Endodermal cell (in vitro differentiated cells): ENCODE measurements around the gene CLIP2. TPM values are rescaled to one million over a fixed set of nuclear protein-coding genes. Genes with fewer than 3 reads are reported as not detected.
"Not testable (repeated sequence)": the region's sequence is repeated elsewhere in the genome, so short reads cannot be mapped to it uniquely, and the experiment has no call there.

Experiments
- DNase-seq: peaks from one replicate; pipeline ENCODE4 v3.0.0-alpha.2; 2017
- H3K27ac ChIP-seq: 2 replicates; pipeline ENCODE4 v1.5.1; 2013; ENCODE audit warnings: mild to moderate bottlenecking, low read depth, low read length, moderate library complexity
- H3K27me3 ChIP-seq: 2 replicates; pipeline ENCODE4 v1.6.1; 2013; ENCODE audit warnings: mild to moderate bottlenecking, low read length, moderate library complexity; ENCODE audit not compliant: insufficient read depth, control insufficient read depth, poor library complexity, severe bottlenecking
- H3K36me3 ChIP-seq: 2 replicates; pipeline ENCODE4 v1.7.0; 2013; ENCODE audit warnings: mild to moderate bottlenecking, low read length, moderate library complexity; ENCODE audit not compliant: control insufficient read depth, insufficient read depth
- H3K4me1 ChIP-seq: one replicate; pipeline ENCODE4 v1.7.0; 2013; ENCODE audit warnings: low read length; ENCODE audit not compliant: control insufficient read depth, insufficient read depth
- H3K4me3 ChIP-seq: 2 replicates; pipeline ENCODE4 v1.5.1; 2013; ENCODE audit warnings: mild to moderate bottlenecking, low read length, moderate library complexity
- H3K9ac ChIP-seq: 2 replicates; pipeline ENCODE4 v1.6.1; 2013; ENCODE audit warnings: mild to moderate bottlenecking, low read length, moderate library complexity; ENCODE audit not compliant: poor library complexity, severe bottlenecking; ENCODE audit errors: extremely low read depth
- H3K9me3 ChIP-seq: 2 replicates; pipeline ENCODE4 v1.6.1; 2013; ENCODE audit warnings: mild to moderate bottlenecking, low read length, moderate library complexity; ENCODE audit not compliant: control insufficient read depth
- H3K27ac Mint-ChIP-seq: 2 replicates; pipeline ENCODE4 v1.8.0; 2020; ENCODE audit warnings: mixed read lengths
- H3K27me3 Mint-ChIP-seq: 2 replicates; pipeline ENCODE4 v1.8.0; 2021; ENCODE audit warnings: mild to moderate bottlenecking, mixed read lengths; ENCODE audit not compliant: insufficient read depth
- H3K36me3 Mint-ChIP-seq: 2 replicates; pipeline ENCODE4 v1.8.0; 2020; ENCODE audit warnings: low read depth, mixed read lengths
- H3K4me1 Mint-ChIP-seq: 2 replicates; pipeline ENCODE4 v1.8.0; 2020; ENCODE audit warnings: mixed read lengths
- H3K4me3 Mint-ChIP-seq: 2 replicates; pipeline ENCODE4 v1.8.0; 2020; ENCODE audit warnings: mild to moderate bottlenecking, moderate library complexity, mixed read lengths
- H3K9me3 Mint-ChIP-seq: 2 replicates; pipeline ENCODE4 v1.8.0; 2020; ENCODE audit warnings: mild to moderate bottlenecking, mixed read lengths
- CTCF ChIP-seq: fragments of 200-600 bp; sonication (generic); conservative IDR thresholded peaks from 2 replicates; pipeline ENCODE4 v1.5.0; 2021; ENCODE audit warnings: antibody characterized with exemption, mild to moderate bottlenecking
- WGBS, 2 experiments: methylation state at CpG; one replicate each; pipeline versions ENCODE4 v1.1.5 to v1.1.7; 2013; ENCODE audit warnings: missing lambda C conversion rate in 2 of 2, mixed read lengths in 1 of 2; ENCODE audit not compliant: insufficient coverage in 1 of 2, insufficient read length in 1 of 2; 5-methylcytosine and 5-hydroxymethylcytosine counted together
- total RNA-seq, 2 donors: library from RNA; stranded (reverse); fragmentation: NEBNext Ultra II Directional in 1 of 2; extraction: Animal tissue kit (Norgen Biotek cat#: 25700) in 1 of 2; gene quantifications; 2 replicates in 1 of 2; 3 replicates in 1 of 2; pipeline ENCODE4 v1.2.1, GENCODE V29; 2021

CLIP2 gene
- total RNA-seq, 2 donors from 2014 or later = 44.3 to 57.2 TPM

DNA sequence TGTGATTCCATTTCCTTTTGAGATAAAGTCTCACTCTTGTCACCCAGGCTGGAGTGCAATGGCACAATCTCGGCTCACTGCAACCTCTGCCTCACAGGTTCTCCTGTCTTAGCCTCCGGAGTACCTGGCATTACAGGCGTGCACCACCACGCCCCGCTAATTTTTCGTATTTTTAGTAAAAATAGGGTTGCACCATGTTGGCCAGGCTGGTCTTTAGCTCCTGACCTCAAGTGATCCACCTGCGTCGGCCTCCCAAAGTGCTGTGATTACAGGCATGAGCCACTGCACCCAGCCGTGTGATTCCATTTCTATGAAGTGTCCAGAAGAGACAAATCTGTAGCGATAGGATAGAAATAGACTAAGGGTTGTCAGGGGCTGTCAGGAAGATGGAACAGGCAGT, 60.4 kb downstream of the CLIP2 start:
- Histone ChIP-seq H3K4me1 (no peaks in the 10 kb centered on the region), H3K9me3 (no peaks in the 10 kb centered on the region), H3K4me3 (no peak overlapping the region), H3K27me3 (no peaks in the 10 kb centered on the region), H3K27ac (no peak overlapping the region), H3K9ac (no peak overlapping the region), H3K36me3 (peaks cover 20% of the 10 kb centered on the region)
- 98 to 99% methylated on average over 9 to 10 of the region's 10 CpGs for WGBS, 2 experiments
- H3K27me3 Mint-ChIP-seq = no peaks in the 10 kb centered on the region
- no peak for DNase-seq
- H3K4me1 Mint-ChIP-seq = no peaks in the 10 kb centered on the region
- H3K4me3 Mint-ChIP-seq = no peak overlapping the region
- H3K9me3 Mint-ChIP-seq = no peaks in the 10 kb centered on the region
- TF ChIP-seq CTCF = no peak
- H3K36me3 Mint-ChIP-seq = peaks cover 43% of the 10 kb centered on the region
- H3K27ac Mint-ChIP-seq = no peak overlapping the region

GRCh38 chr7:74350751-74351150, 61.5 kb downstream of the CLIP2 start:
- Histone ChIP-seq H3K27ac (no peak overlapping the region), H3K27me3 (no peaks in the 10 kb centered on the region), H3K9me3 (peaks cover 2% of the 10 kb centered on the region), H3K4me1 (no peaks in the 10 kb centered on the region), H3K9ac (no peak overlapping the region), H3K36me3 (peaks cover 23% of the 10 kb centered on the region), H3K4me3 (no peak overlapping the region)
- DNase-seq = no peak
- Mint-ChIP-seq H3K4me1 (no peaks in the 10 kb centered on the region), H3K27me3 (no peaks in the 10 kb centered on the region), H3K9me3 (peaks cover 2% of the 10 kb centered on the region), H3K4me3 (no peak overlapping the region), H3K27ac (no peak overlapping the region), H3K36me3 (peaks cover 42% of the 10 kb centered on the region)
- WGBS, 2 experiments = 97 to 100% methylated on average over 1 of the region's 1 CpG
- TF ChIP-seq CTCF = no peak

DNA sequence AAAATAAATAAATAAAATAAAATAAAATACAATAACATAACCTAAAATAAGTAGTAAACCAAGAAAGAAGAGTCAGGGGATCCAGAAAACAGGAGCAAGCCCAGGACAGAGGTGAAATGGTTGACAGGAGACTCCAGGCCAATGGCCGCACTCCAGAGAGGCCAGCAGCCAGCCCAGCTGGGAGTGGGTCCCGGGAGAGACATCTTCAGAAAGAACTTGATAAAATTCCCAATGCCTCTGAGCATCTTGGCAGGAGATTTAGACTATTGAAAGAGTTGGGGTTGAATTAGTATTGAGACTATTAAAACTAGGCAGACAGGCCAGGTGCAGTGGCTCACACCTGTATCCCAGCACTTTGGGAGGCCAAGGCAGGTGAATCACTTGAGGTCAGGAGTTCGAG, 62.6 kb downstream of the CLIP2 start:
- 95 to 100% methylated on average over 3 of the region's 3 CpGs for WGBS, 2 experiments
- H3K4me3 ChIP-seq = no peak overlapping the region
- no peaks in the 10 kb centered on the region for H3K27me3 Mint-ChIP-seq
- no peaks in the 10 kb centered on the region for H3K4me1 Mint-ChIP-seq
- H3K27ac Mint-ChIP-seq = no peak overlapping the region
- H3K9me3 Mint-ChIP-seq = peaks cover 4% of the 10 kb centered on the region
- peaks cover 52% of the 10 kb centered on the region for H3K36me3 Mint-ChIP-seq
- no peak overlapping the region for H3K9ac ChIP-seq
- no peak overlapping the region for H3K4me3 Mint-ChIP-seq
- no peak overlapping the region for H3K27ac ChIP-seq
- H3K9me3 ChIP-seq = peaks cover 10% of the 10 kb centered on the region
- no peak for DNase-seq
- peaks cover 32% of the 10 kb centered on the region for H3K36me3 ChIP-seq
- no peak for TF ChIP-seq CTCF
- H3K27me3 ChIP-seq = no peaks in the 10 kb centered on the region
- no peaks in the 10 kb centered on the region for H3K4me1 ChIP-seq

GRCh38 chr7:74352551-74353138, 63.4 kb downstream of the CLIP2 start:
- H3K27me3 ChIP-seq, H3K27ac Mint-ChIP-seq, H3K4me3 Mint-ChIP-seq, H3K9ac ChIP-seq, H3K4me1 ChIP-seq, H3K27ac ChIP-seq, H3K4me3 ChIP-seq, H3K9me3 Mint-ChIP-seq, H3K9me3 ChIP-seq, H3K27me3 Mint-ChIP-seq, H3K4me1 Mint-ChIP-seq, DNase-seq: not testable (repeated sequence)
- 71 to 83% methylated on average over 1 to 4 of the region's 4 CpGs for WGBS, 2 experiments
- H3K36me3 ChIP-seq = peaks cover 35% of the 10 kb centered on the region
- H3K36me3 Mint-ChIP-seq = peaks cover 52% of the 10 kb centered on the region
